CD14-positive monocyte (primary cell): ENCODE data around the gene ANKRD39. TPM values are rescaled to one million over a fixed set of nuclear protein-coding genes. Genes with fewer than 3 reads are reported as not detected.

ENCODE experiments used
- DNase-seq, 3 donors: peaks; one replicate each; pipeline ENCODE4 v3.0.0-alpha.2; 2011 to 2022
- H2AFZ ChIP-seq: 2 replicates; pipeline ENCODE4 v1.6.0; 2012; ENCODE audit warnings: mild to moderate bottlenecking, low read depth, low read length, inconsistent platforms; ENCODE audit not compliant: insufficient read depth, poor library complexity, severe bottlenecking
- H3K27ac ChIP-seq, 2 donors: 1 replicate in 1 of 2; 2 replicates in 1 of 2; pipeline ENCODE4 v1.5.1; 2012 to 2013; ENCODE audit warnings: low read length in 2 of 2, control low read depth in 1 of 2, inconsistent platforms in 1 of 2, low read depth in 1 of 2, mild to moderate bottlenecking in 1 of 2
- H3K27me3 ChIP-seq, 2 donors: one replicate each; pipeline versions ENCODE4 v1.6.0 to v1.6.1; 2011 to 2013; ENCODE audit warnings: low read length in 2 of 2; ENCODE audit not compliant: control insufficient read depth in 2 of 2, insufficient read depth in 2 of 2
- H3K36me3 ChIP-seq, 2 donors: replicated peaks in 1 of 2; 1 replicate in 1 of 2; 2 replicates in 1 of 2; pipeline versions ENCODE4 v1.5.1 to v1.6.1; 2012 to 2013; ENCODE audit warnings: low read length in 2 of 2, control low read depth in 1 of 2, inconsistent platforms in 1 of 2, mild to moderate bottlenecking in 1 of 2; ENCODE audit not compliant: insufficient read depth in 2 of 2, control insufficient read depth in 1 of 2
- H3K4me1 ChIP-seq, 2 donors: 1 replicate in 1 of 2; 2 replicates in 1 of 2; pipeline versions ENCODE4 v1.5.1 to v1.6.1; 2012 to 2013; ENCODE audit warnings: low read length in 2 of 2, control low read depth in 1 of 2, inconsistent platforms in 1 of 2, mild to moderate bottlenecking in 1 of 2, moderate library complexity in 1 of 2; ENCODE audit not compliant: insufficient read depth in 2 of 2, control insufficient read depth in 1 of 2
- H3K4me2 ChIP-seq: replicated peaks from 2 replicates; pipeline ENCODE3; 2012; ENCODE audit warnings: low read length, moderate library complexity, mild to moderate bottlenecking; ENCODE audit not compliant: poor library complexity, severe bottlenecking; ENCODE audit errors: extremely low read depth
- H3K4me3 ChIP-seq, 3 experiments: fragments of 200-600 bp in 1 of 3; sonication (generic) in 1 of 3; replicated peaks in 1 of 3; 1 replicate in 2 of 3; 2 replicates in 1 of 3; pipeline ENCODE4 v1.5.1; 2011 to 2013; ENCODE audit warnings: low read length in 3 of 3, mild to moderate bottlenecking in 3 of 3, control low read depth in 2 of 3, low read depth in 2 of 3, inconsistent platforms in 1 of 3, moderate library complexity in 1 of 3
- H3K79me2 ChIP-seq: 2 replicates; pipeline ENCODE4 v1.6.0; 2012; ENCODE audit warnings: mild to moderate bottlenecking, control low read depth, inconsistent platforms, low read length, moderate library complexity; ENCODE audit not compliant: insufficient read depth
- H3K9ac ChIP-seq: 2 replicates; pipeline ENCODE4 v1.6.0; 2017; ENCODE audit warnings: low read length, mild to moderate bottlenecking; ENCODE audit not compliant: insufficient read depth, poor library complexity, severe bottlenecking
- H3K9me3 ChIP-seq, 2 donors: replicated peaks in 1 of 2; 1 replicate in 1 of 2; 2 replicates in 1 of 2; pipeline versions ENCODE4 v1.5.1 to v1.6.1; 2012 to 2013; ENCODE audit warnings: low read length in 2 of 2, control low read depth in 1 of 2; ENCODE audit not compliant: control insufficient read depth in 1 of 2, insufficient read depth in 1 of 2
- H4K20me1 ChIP-seq: 2 replicates; pipeline ENCODE4 v1.6.0; 2012; ENCODE audit warnings: mild to moderate bottlenecking, low read length, control low read depth, moderate library complexity; ENCODE audit not compliant: insufficient read depth
- H3K27ac Mint-ChIP-seq, 7 donors: one replicate each; pipeline ENCODE4 v1.8.0; 2020; ENCODE audit warnings: mild to moderate bottlenecking in 7 of 7, mixed read lengths in 7 of 7, moderate library complexity in 6 of 7, inconsistent platforms in 2 of 7
- H3K27me3 Mint-ChIP-seq, 3 donors: one replicate each; pipeline ENCODE4 v1.8.0; 2021 to 2022; ENCODE audit warnings: low read depth in 3 of 3, mild to moderate bottlenecking in 3 of 3, mixed read lengths in 3 of 3, moderate library complexity in 3 of 3, inconsistent platforms in 1 of 3
- H3K36me3 Mint-ChIP-seq, 2 donors: one replicate each; pipeline ENCODE4 v1.8.0; 2020; ENCODE audit warnings: mixed read lengths in 2 of 2, inconsistent platforms in 1 of 2, mild to moderate bottlenecking in 1 of 2
- H3K4me1 Mint-ChIP-seq: one replicate; pipeline ENCODE4 v1.8.0; 2020; ENCODE audit warnings: mild to moderate bottlenecking, mixed read lengths
- H3K4me3 Mint-ChIP-seq, 2 donors: one replicate each; pipeline ENCODE4 v1.8.0; 2020; ENCODE audit warnings: mild to moderate bottlenecking in 2 of 2, mixed read lengths in 2 of 2, moderate library complexity in 1 of 2
- H3K9me3 Mint-ChIP-seq, 7 donors: one replicate each; pipeline ENCODE4 v1.8.0; 2020 to 2022; ENCODE audit warnings: mixed read lengths in 7 of 7, mild to moderate bottlenecking in 6 of 7, moderate library complexity in 6 of 7, inconsistent platforms in 2 of 7
- WGBS: methylation state at CpG from one replicate; pipeline ENCODE4 v1.1.5; 2013; ENCODE audit warnings: missing lambda C conversion rate; ENCODE audit not compliant: insufficient coverage; 5-methylcytosine and 5-hydroxymethylcytosine counted together
- intact Hi-C, 2 donors: fragments of 100-400 bp; cut with micrococcal nuclease; formaldehyde crosslinking; loops; one replicate each; pipeline versions ENCODE4 v1.15.0 to v1.15.1; 2023
- polyA plus RNA-seq, 3 donors: library from polyadenylated mRNA; depleted of rRNA in 1 of 3; unstranded in 2 of 3; stranded (reverse) in 1 of 3; fragments of 300-500 nt in 2 of 3; fragments of >200 nt in 1 of 3; fragmentation: Illumina TruSeq in 2 of 3; gene quantifications; 1 replicate in 2 of 3; 2 replicates in 1 of 3; pipeline ENCODE4 v1.2.3, GENCODE V29; 2012 to 2021
- TF ChIP-seq, protein P1 (sequence below): fragments of 200-600 bp; IDR thresholded peaks from one replicate; pipeline ENCODE4 v1.8.0; 2022; ENCODE audit warnings: antibody characterized with exemption, mild to moderate bottlenecking

The ANKRD39 gene
- polyA plus RNA-seq, 3 donors, result 6.2 to 9.7 (median 9.0) TPM

DNA sequence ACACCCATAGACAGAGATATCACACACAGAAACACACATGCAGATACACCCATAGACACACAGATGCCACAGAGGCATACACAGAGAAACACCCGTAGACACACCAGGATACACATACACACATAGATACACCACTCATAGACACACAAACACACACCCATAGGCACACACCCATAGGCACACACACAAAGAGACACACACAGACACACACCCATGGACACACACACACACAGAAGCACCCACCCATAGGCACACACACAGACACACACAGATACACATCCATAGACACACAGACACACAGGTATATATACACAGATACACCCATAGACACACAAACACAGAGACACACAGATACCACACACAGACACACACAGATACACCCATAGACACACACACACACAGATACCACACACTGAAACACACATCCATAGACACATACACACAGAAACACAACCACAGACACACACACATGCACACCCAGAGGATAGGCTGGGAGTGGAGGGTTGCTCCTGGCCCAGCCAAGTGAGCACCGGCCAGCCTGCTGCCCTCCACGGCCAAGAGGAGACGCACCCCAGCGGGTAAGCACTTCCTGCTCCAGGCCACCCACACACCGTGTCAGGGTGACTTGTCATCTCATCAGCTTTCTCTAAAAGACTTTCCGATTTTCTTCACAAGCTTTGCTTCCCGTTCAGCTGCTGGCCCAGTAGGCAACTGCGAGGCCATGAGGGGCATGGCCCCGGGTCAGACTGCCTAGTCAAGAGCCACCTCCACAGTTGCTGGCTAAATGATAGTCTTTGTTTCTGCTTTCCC, 55.8 kb downstream of the ANKRD39 start:
- Mint-ChIP-seq H3K9me3 (no peaks in the 10 kb centered on the region), H3K27me3 (no peaks in the 10 kb centered on the region), H3K27ac (no peak overlapping the region), H3K4me1 (no peaks in the 10 kb centered on the region), H3K36me3 (peaks cover 22 to 40% of the 10 kb centered on the region in 2 donors), H3K4me3 (no peak overlapping the region)
- TF ChIP-seq, protein P1, sequence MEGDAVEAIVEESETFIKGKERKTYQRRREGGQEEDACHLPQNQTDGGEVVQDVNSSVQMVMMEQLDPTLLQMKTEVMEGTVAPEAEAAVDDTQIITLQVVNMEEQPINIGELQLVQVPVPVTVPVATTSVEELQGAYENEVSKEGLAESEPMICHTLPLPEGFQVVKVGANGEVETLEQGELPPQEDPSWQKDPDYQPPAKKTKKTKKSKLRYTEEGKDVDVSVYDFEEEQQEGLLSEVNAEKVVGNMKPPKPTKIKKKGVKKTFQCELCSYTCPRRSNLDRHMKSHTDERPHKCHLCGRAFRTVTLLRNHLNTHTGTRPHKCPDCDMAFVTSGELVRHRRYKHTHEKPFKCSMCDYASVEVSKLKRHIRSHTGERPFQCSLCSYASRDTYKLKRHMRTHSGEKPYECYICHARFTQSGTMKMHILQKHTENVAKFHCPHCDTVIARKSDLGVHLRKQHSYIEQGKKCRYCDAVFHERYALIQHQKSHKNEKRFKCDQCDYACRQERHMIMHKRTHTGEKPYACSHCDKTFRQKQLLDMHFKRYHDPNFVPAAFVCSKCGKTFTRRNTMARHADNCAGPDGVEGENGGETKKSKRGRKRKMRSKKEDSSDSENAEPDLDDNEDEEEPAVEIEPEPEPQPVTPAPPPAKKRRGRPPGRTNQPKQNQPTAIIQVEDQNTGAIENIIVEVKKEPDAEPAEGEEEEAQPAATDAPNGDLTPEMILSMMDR, result no peak
- H3K9me3 ChIP-seq, result no peaks in the 10 kb centered on the region
- no peaks in the 10 kb centered on the region for H3K79me2 ChIP-seq
- intact Hi-C loops, result no loop called here
- H3K9ac ChIP-seq, result no peak overlapping the region
- no peaks in the 10 kb centered on the region for H3K27me3 ChIP-seq
- 86% methylated on average over 9 of the region's 10 CpGs for WGBS
- H3K4me3 ChIP-seq, result no peak overlapping the region
- peaks cover 4 to 5% of the 10 kb centered on the region in 2 donors for H3K4me1 ChIP-seq
- no peaks in the 10 kb centered on the region for H4K20me1 ChIP-seq
- H3K27ac ChIP-seq, result no peak overlapping the region
- H3K36me3 ChIP-seq, result peaks cover 14 to 42% of the 10 kb centered on the region in 2 donors
- no peak overlapping the region for H3K4me2 ChIP-seq
- no peak for DNase-seq
- H2AFZ ChIP-seq, result no peak overlapping the region

DNA sequence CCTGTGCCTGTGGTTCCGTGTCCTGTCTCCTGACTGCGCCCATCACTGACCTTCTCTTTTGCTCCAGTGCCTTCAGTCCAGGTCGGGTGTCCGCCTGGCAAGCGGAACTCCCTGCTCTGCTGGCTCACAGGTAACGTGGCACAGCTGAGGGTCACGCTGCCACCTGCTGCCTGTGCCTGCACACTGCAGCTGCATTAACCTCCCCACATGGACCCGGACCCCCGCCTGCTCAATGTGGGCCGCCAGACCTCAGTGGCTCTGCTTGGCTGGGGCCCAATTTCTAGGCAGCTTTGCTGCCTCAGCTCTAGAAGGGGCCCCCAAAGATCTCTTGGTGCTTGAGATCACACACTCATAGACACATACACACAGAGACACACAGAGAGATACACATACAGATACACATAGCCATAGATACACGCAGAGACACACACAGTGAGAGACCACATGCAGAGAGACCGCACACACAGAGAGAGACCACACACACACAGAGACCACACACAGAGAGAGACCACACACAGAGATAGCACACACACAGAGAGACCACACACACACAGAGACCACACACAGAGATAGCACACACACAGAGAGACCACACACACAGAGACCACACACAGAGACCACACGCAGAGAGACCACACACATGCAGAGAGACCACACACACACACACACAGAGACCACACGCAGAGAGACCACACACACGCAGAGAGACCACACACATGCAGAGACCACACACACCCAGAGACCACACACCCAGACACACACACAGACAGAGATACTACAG, 56.6 kb downstream of the ANKRD39 start:
- TF ChIP-seq, protein P1, result peak; percentile 73
- no peak overlapping the region for H3K4me3 ChIP-seq
- peaks cover 12 to 43% of the 10 kb centered on the region in 2 donors for H3K36me3 ChIP-seq
- WGBS, result 33% methylated on average over 14 of the region's 15 CpGs
- H2AFZ ChIP-seq, result no peak overlapping the region
- no peaks in the 10 kb centered on the region for H3K27me3 Mint-ChIP-seq
- H3K9me3 ChIP-seq, result no peaks in the 10 kb centered on the region
- DNase-seq, result peak; percentile 33 to 50 (median 49)
- H3K36me3 Mint-ChIP-seq, result peaks cover 24 to 37% of the 10 kb centered on the region in 2 donors
- peaks cover 4 to 5% of the 10 kb centered on the region in 2 donors for H3K4me1 ChIP-seq
- H3K4me1 Mint-ChIP-seq, result no peaks in the 10 kb centered on the region
- H3K27ac Mint-ChIP-seq, result no peak overlapping the region
- no peaks in the 10 kb centered on the region for H3K9me3 Mint-ChIP-seq
- no peaks in the 10 kb centered on the region for H3K27me3 ChIP-seq
- H3K27ac ChIP-seq, result no peak overlapping the region
- no peak overlapping the region for H3K4me3 Mint-ChIP-seq
- intact Hi-C loops, result no loop called here
- no peak overlapping the region for H3K9ac ChIP-seq
- no peaks in the 10 kb centered on the region for H4K20me1 ChIP-seq
- no peak overlapping the region for H3K4me2 ChIP-seq
- no peaks in the 10 kb centered on the region for H3K79me2 ChIP-seq
